Measurements from ENCODE around the gene RELN.

RELN gene

GRCh38 chr7:103447073-103447960 lies 542.1 kb downstream of the RELN start:
- H3K4me3 Mint-ChIP-seq, result peak overlapping the region; percentile 76
- H3K36me3 Mint-ChIP-seq, result no peaks in the 10 kb centered on the region
- H3K27ac Mint-ChIP-seq, result no peak overlapping the region
- peaks cover 56% of the 10 kb centered on the region for H3K27me3 Mint-ChIP-seq
- peaks cover 3% of the 10 kb centered on the region for H3K9me3 Mint-ChIP-seq (ENCODE audit: low read depth)
- peaks cover 20% of the 10 kb centered on the region for H3K4me1 Mint-ChIP-seq (ENCODE audit: low read depth)

- Mint-ChIP-seq H3K9me3 (ENCODE audit: low read depth) (no peaks in the 10 kb centered on the region), H3K4me3 (peak within 1 kb of the TSS; percentile 78), H3K4me1 (ENCODE audit: low read depth) (peaks cover 20% of the 10 kb centered on the region), H3K36me3 (no peaks in the 10 kb centered on the region), H3K27me3 (peaks cover 48% of the 10 kb centered on the region), H3K27ac (no peak within 1 kb of the TSS)
Observed at GRCh38 chr7:103446049-103446520, 543.4 kb downstream of the RELN start, which contains the start of gene SLC26A5. Gene SLC26A5, minus strand, starts transcription at chr7:103446207. Its CDS starts 24,693 bp downstream, at chr7:103421514.

GRCh38 chr7:103445228-103446048 lies 544.0 kb downstream of the RELN start:
- Mint-ChIP-seq H3K9me3 (ENCODE audit: low read depth) (no peaks in the 10 kb centered on the region), H3K27me3 (peaks cover 49% of the 10 kb centered on the region), H3K4me1 (ENCODE audit: low read depth) (peaks cover 20% of the 10 kb centered on the region), H3K4me3 (peak overlapping the region; percentile 78), H3K27ac (no peak overlapping the region), H3K36me3 (no peaks in the 10 kb centered on the region)

- Mint-ChIP-seq H3K9me3 (ENCODE audit: low read depth) (peaks cover 4% of the 10 kb centered on the region), H3K27me3 (peaks cover 31% of the 10 kb centered on the region), H3K4me1 (ENCODE audit: low read depth) (no peaks in the 10 kb centered on the region), H3K4me3 (no peak overlapping the region), H3K36me3 (no peaks in the 10 kb centered on the region), H3K27ac (no peak overlapping the region)
Observed at GRCh38 chr7:103439661-103440060, 549.8 kb downstream of the RELN start.

GRCh38 chr7:103437623-103438022 lies 551.8 kb downstream of the RELN start:
- H3K36me3 Mint-ChIP-seq, result peaks cover 5% of the 10 kb centered on the region
- H3K4me3 Mint-ChIP-seq, result no peak overlapping the region
- no peaks in the 10 kb centered on the region for H3K4me1 Mint-ChIP-seq (ENCODE audit: low read depth)
- peaks cover 8% of the 10 kb centered on the region for H3K9me3 Mint-ChIP-seq (ENCODE audit: low read depth)
- H3K27ac Mint-ChIP-seq, result no peak overlapping the region
- H3K27me3 Mint-ChIP-seq, result peaks cover 21% of the 10 kb centered on the region

GRCh38 chr7:103432712-103433111 lies 556.7 kb downstream of the RELN start:
- H3K27ac Mint-ChIP-seq, result no peak overlapping the region
- peaks cover 5% of the 10 kb centered on the region for H3K36me3 Mint-ChIP-seq

GRCh38 chr7:103425177-103425576 lies 564.3 kb downstream of the RELN start:
- Mint-ChIP-seq H3K27me3 (peaks cover 6% of the 10 kb centered on the region), H3K4me1 (ENCODE audit: low read depth) (no peaks in the 10 kb centered on the region), H3K27ac (no peak overlapping the region), H3K36me3 (no peaks in the 10 kb centered on the region), H3K9me3 (ENCODE audit: low read depth) (no peaks in the 10 kb centered on the region), H3K4me3 (no peak overlapping the region)

More at GRCh38 chr7:103432712-103433111, 556.7 kb downstream of the RELN start:
- H3K4me1 Mint-ChIP-seq (ENCODE audit: low read depth), result no peaks in the 10 kb centered on the region
- H3K4me3 Mint-ChIP-seq, result no peak overlapping the region
- H3K9me3 Mint-ChIP-seq (ENCODE audit: low read depth), result peaks cover 4% of the 10 kb centered on the region
- peaks cover 14% of the 10 kb centered on the region for H3K27me3 Mint-ChIP-seq

- H3K27ac Mint-ChIP-seq, result no peak overlapping the region
- H3K36me3 Mint-ChIP-seq, result no peaks in the 10 kb centered on the region
- peaks cover 4% of the 10 kb centered on the region for H3K27me3 Mint-ChIP-seq
- no peaks in the 10 kb centered on the region for H3K4me1 Mint-ChIP-seq (ENCODE audit: low read depth)
- no peaks in the 10 kb centered on the region for H3K9me3 Mint-ChIP-seq (ENCODE audit: low read depth)
- H3K4me3 Mint-ChIP-seq, result no peak overlapping the region
Observed at GRCh38 chr7:103423467-103424179, 565.8 kb downstream of the RELN start.
